Fibroblast of peridontal ligament (primary cell): ENCODE results near the gene XYLB.
A peak's percentile ranks its signal among the peaks of the same experiment; 100 is the strongest.
"Not testable (repeated sequence)": the region's sequence is repeated elsewhere in the genome, so short reads cannot be mapped to it uniquely, and the experiment has no call there.

ENCODE experiments used
- DNase-seq: peaks from one replicate; pipeline ENCODE4 v3.0.0-alpha.2; 2010; ENCODE audit errors: extremely low read depth

XYLB gene

GRCh38 chr3:38396239-38396638 lies 49.7 kb downstream of the XYLB start:
- no peak for DNase-seq

- no peak for DNase-seq
Measured at GRCh38 chr3:38396861-38397260, 50.3 kb downstream of the XYLB start.

GRCh38 chr3:38397320-38397719 lies 50.7 kb downstream of the XYLB start:
- peak; percentile 33 for DNase-seq

- DNase-seq: no peak
Measured at GRCh38 chr3:38401246-38401962, 54.8 kb downstream of the XYLB start.

GRCh38 chr3:38404286-38404685 lies 57.7 kb downstream of the XYLB start:
- peak; percentile 82 for DNase-seq

- no peak for DNase-seq
Measured at GRCh38 chr3:38411591-38411990, 65.0 kb downstream of the XYLB start.

- not testable (repeated sequence) for DNase-seq
Measured at GRCh38 chr3:38420758-38421157, 74.2 kb downstream of the XYLB start.

GRCh38 chr3:38421679-38422336 lies 75.2 kb downstream of the XYLB start:
- DNase-seq: no peak

GRCh38 chr3:38426798-38427426 lies 80.3 kb downstream of the XYLB start:
- not testable (repeated sequence) for DNase-seq

GRCh38 chr3:38432871-38433658 lies 86.5 kb downstream of the XYLB start:
- DNase-seq: not testable (repeated sequence)

GRCh38 chr3:38433661-38434060 lies 87.1 kb downstream of the XYLB start:
- not testable (repeated sequence) for DNase-seq

GRCh38 chr3:38438436-38439069 lies 92.0 kb downstream of the XYLB start:
- not testable (repeated sequence) for DNase-seq

GRCh38 chr3:38443205-38443604 lies 96.6 kb downstream of the XYLB start:
- not testable (repeated sequence) for DNase-seq

GRCh38 chr3:38446085-38446686 lies 99.6 kb downstream of the XYLB start:
- no peak for DNase-seq

- no peak for DNase-seq
Measured at GRCh38 chr3:38446812-38447211, 100.2 kb downstream of the XYLB start.

GRCh38 chr3:38450853-38451252 lies 104.3 kb downstream of the XYLB start:
- no peak for DNase-seq

- DNase-seq: peak; percentile 56
Measured at GRCh38 chr3:38453075-38453912, 106.7 kb downstream of the XYLB start, which contains the start of gene ACVR2B. ACVR2B (plus strand) TSS chr3:38453890; CDS start chr3:38454323, 433 bp downstream.

GRCh38 chr3:38453913-38454177 lies 107.3 kb downstream of the XYLB start:
- no peak for DNase-seq

- no peak for DNase-seq
Measured at GRCh38 chr3:38454178-38454883, 107.7 kb downstream of the XYLB start.
